Activated CD4-positive, alpha-beta T cell treated with anti-CD3 and anti-CD28 coated beads, Interleukin-2, Interleukin-6, amounts not matched to agents 100 ng/mL and 50 ng/mL, durations not matched to agents 16 hours and 8 hours (primary cell): Measurements from ENCODE around the gene USP36.
"Not testable (repeated sequence)": the region's sequence is repeated elsewhere in the genome, so short reads cannot be mapped to it uniquely, and the experiment has no call there.

ENCODE experiments used
- DNase-seq: peaks from one replicate; pipeline ENCODE4 v3.0.0-alpha.2; 2020

The USP36 gene

GRCh38 chr17:78840780-78841611 is at the start of gene USP36:
TSS of gene USP36 (minus strand) at chr17:78840814. CDS start at chr17:78836363, 4,451 bp downstream.
- DNase-seq: peak; percentile 100

DNA sequence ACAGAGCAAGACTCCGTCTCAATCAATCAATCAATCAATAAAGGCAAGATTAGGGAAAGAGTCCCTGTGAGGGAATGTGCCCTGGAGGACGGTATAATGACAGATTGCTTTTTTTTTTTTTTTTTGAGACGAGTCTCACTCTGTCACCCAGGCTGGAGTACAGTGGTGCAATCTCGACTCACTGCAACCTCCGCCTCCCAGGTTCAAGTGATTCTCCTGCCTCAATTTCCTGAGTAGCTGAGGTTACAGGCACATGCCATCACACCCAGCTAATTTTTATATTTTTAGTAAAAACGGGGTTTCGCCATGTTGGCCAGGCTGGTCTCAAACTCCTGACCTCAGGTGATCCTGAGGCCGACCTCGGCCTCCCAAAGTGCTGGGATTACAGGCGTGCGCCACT is 49.5 kb upstream of the USP36 start:
- DNase-seq: not testable (repeated sequence)

DNA sequence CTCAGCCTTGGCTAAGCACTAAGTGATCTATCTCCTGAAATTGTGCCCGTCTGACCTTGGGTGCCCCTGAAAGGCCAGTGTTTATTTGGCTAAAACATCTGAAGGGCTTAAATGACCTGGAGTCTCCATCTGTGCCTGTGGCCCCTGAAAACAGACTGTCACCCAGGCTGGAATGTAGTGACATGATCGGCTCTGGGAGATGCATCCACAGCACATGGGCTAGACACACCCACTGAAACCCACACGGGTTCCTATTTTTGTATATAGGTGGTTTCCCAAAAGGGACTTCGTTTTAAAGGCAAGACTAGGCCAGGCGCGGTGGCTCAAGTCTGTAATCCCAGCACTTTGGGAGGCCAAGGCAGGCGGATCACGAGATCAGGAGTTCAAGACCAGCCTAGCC is 48.9 kb upstream of the USP36 start:
- peak; percentile 30 for DNase-seq

DNA sequence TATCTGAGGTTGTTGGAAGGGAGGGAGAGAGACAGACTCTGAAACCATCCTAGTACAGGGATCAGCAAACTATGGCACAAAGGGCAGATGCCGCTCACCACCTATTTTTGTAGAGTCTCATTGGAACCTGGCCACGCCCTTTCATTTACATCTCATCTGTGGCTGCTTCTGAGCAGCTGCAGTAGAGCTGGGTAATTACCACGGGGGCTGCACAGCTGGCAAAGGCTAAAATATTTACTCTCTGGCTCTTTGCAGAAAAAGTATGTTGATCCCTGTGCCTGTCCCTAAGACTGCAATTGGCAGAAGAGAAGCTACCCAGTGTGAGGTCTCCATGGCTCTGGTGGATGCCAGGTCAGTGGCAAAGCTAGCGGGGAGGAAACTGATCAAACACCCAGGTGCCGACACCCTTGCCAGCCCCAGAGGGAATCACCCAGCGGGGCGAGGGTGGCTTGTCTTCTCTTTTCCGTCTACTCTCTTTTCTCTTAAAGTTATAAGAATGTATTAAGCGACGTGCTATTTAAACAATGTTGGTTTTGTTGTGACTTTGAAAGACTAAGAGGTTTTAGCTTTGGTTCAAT is 48.4 kb upstream of the USP36 start:
- no peak for DNase-seq

DNA sequence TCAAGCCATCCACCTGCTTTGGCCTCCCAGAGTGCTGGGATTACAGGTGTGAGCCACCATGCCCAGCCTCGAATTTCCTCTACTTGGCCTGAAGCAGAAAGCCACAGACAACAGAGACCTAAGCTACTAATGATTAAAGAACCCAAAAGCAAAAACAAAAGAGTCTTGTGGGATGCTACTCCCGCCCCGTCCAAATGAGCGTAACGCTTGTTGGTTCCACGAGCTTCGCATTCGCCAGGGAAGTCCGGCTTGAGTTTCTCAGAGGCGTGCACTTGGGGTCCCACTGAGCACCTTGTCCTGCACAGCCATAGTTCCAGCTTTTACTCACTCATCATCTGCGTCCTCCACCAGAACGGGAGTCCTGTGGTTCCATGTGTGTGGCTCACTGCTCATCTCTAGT is 46.3 kb upstream of the USP36 start:
- no peak for DNase-seq

- no peak for DNase-seq
These were observed 45.3 kb upstream of the USP36 start for GRCh38 chr17:78885956-78886355.

- no peak for DNase-seq
These were observed 44.5 kb upstream of the USP36 start for GRCh38 chr17:78884876-78885667.

GRCh38 chr17:78884148-78884825 is 43.7 kb upstream of the USP36 start:
- no peak for DNase-seq

DNA sequence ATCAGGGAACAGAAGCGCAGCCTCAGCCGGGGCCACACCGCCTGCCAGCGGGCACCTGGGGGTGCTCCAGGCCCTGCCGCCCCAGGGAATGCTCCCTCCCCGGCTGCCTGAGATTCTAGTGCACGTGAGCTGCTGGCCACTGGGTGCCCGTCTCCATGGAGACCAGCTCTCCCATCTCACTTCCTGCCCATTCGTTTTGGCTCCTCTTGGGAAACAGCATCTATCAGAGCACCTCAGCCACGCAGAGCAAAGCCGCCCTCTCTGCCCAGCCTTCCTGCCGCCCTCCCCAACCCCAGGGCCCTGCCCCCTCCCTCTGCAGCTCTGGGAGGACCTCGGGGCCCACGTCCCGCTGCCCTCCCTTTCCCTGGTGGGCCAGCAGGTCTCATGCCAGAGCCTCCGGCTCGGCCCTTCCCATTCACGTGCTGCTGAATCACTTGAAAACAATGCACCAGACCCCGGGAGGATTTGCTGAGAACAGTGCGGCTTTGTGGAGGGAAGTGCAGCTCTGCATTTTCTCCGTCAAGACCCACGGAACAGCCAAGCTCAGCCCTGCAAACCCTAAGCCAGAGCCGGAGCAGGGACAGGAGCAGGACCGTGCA is 43.0 kb upstream of the USP36 start:
- no peak for DNase-seq

DNA sequence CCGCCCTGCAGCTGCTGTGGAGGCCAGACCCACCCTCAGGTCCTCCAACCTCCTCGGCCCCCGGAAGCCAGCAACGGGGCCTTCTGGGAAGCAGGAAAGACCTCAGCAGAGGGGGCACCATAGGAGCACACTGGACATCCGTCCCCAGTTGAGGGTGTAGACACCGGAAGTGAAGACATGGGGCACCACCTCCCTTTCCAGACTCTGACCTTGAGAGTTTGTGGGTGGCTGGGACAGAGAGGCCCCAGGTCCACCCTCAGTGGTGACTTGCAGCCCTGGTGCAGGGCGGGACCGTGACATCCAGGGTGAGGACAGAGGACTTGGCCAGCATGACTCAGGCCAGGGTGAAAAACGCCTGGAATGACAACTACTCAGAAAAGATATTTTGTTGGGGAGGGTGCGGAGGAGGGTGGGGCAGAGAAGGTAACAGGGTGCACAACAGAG is 42.5 kb upstream of the USP36 start:
- DNase-seq: no peak

DNA sequence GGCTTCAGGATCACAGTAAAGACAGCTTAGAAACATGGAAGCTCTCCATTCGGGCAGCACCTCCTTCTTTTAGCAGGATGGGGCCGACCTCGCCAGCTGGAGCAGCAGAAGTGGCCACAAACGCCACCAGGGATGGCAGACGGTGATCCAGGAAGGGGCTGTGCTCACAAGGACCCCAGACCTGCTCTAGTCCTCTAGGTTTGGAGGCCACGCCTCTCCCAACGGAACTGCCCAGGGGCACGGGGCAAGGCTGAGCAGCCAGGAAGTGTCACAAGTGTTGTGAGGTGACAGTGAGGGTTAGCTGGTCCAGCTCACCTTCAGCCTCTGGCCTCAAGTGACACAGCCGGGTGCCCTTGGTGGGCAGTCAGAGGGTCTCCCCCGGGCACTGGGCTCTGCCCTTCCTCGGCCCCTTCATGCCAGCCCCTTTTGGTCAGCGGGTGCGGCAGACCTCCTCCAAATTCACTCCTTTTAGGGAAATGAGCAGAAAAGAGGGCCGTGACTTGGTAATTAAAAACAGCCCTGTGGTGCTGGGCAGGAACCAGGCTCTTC is 42.0 kb upstream of the USP36 start:
- DNase-seq: no peak

DNA sequence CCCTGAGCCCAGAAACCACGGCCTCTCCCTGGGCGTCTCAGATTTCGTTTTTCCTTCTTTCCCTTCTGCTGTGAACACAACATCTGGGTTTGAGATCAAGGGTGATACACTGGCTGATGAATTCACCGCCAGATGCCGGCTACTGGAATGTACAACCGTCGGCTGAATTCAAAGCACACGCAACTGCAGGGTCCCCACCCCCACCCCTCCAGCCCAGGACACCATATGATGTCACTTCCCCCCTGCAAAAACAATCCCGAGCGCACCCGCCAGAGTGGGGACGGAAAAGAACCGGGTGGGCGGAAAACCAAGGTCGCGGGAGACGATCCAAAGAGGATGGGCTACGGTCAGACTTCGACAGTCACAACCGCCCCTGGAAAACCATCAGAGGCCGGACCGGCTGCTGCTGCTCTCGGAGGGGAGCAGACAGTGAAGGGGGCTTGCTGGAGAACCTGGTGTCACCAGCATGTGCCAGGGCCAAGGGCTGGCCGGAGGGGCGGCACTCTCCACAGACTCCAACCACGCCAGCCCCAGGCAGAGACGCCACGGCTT is 39.1 kb upstream of the USP36 start:
- DNase-seq: peak; percentile 27

GRCh38 chr17:78878871-78879527 is 38.4 kb upstream of the USP36 start:
- DNase-seq: no peak

GRCh38 chr17:78878261-78878660 is 37.6 kb upstream of the USP36 start:
- no peak for DNase-seq

- DNase-seq: not testable (repeated sequence)
These were observed 36.4 kb upstream of the USP36 start for GRCh38 chr17:78876954-78877517.

DNA sequence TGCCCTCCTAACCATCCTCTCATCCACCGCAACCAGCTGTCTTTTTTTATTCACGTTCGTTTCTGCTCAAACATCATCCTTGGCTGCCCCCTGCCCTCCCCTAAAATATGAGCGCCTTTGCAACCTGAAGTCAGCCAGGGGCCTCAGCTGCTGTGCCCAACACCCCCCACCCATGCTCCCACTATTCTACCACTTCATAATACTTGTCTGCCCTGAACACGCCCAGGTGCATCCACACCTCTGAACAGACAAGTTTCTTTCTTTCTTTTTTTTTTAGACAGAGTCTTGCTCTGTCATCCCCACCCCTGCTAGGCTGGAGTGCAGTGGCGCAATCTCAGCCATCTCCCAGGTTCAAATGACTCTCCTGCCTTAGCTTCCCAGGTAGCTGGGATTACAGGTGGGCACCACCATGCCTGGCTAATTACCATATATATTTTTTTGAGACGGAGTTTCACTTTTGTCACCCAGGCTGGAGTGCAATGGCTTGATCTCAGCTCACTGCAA is 35.5 kb upstream of the USP36 start:
- no peak for DNase-seq

- no peak for DNase-seq
These were observed 34.9 kb upstream of the USP36 start for GRCh38 chr17:78875363-78876093.

GRCh38 chr17:78873519-78874340 is 33.1 kb upstream of the USP36 start:
- no peak for DNase-seq

GRCh38 chr17:78872486-78872885 is 31.9 kb upstream of the USP36 start:
- no peak for DNase-seq
